Psoas muscle (tissue), 8 donors: Measurements from ENCODE around the gene NT5M. TPM values are rescaled to one million over a fixed set of nuclear protein-coding genes. Genes with fewer than 3 reads are reported as not detected.

Experiments
- ATAC-seq, 4 donors: fragments of 200-7000 bp; cut with Tn5 transposase; one replicate each; pipeline ENCODE4 v1.9.1; 2020; ENCODE audit warnings: moderate library complexity in 3 of 4, mild to moderate bottlenecking in 2 of 4
- DNase-seq, 2 donors: peaks; one replicate each; pipeline ENCODE4 v3.0.0-alpha.2; 2020
- H3K27ac ChIP-seq: fragments of 200-600 bp; one replicate; pipeline ENCODE4 v1.8.0; 2022
- H3K27me3 ChIP-seq, 3 donors: fragments of 200-600 bp in 1 of 3; one replicate each; pipeline versions ENCODE4 v1.6.1 to v1.8.0; 2013 to 2022; ENCODE audit warnings: low read length in 2 of 3, mild to moderate bottlenecking in 2 of 3, moderate library complexity in 1 of 3; ENCODE audit not compliant: insufficient read depth in 3 of 3
- H3K36me3 ChIP-seq, 2 donors: fragments of 200-600 bp in 1 of 2; one replicate each; pipeline versions ENCODE4 v1.6.1 to v1.8.0; 2013 to 2022; ENCODE audit warnings: low read depth in 1 of 2, mild to moderate bottlenecking in 1 of 2, moderate library complexity in 1 of 2; ENCODE audit not compliant: insufficient read depth in 1 of 2
- H3K4me1 ChIP-seq: fragments of 200-600 bp; one replicate; pipeline ENCODE4 v1.8.0; 2022
- H3K4me3 ChIP-seq: fragments of 200-600 bp; one replicate; pipeline ENCODE4 v1.8.0; 2022; ENCODE audit warnings: mild to moderate bottlenecking
- H3K9me3 ChIP-seq: fragments of 200-600 bp; one replicate; pipeline ENCODE4 v1.8.0; 2022
- WGBS, 3 donors: extraction: QIAGEN DNeasy Blood & Tissue Kit; methylation state at CpG; one replicate each; pipeline versions ENCODE4 v1.1.6 to v1.1.7; 2013; 5-methylcytosine and 5-hydroxymethylcytosine counted together
- intact Hi-C, 2 donors: fragments of 100-400 bp; cut with DNase I; formaldehyde crosslinking; loops; one replicate each; pipeline versions ENCODE4 v1.11.0 to v1.14.2; 2022
- polyA plus RNA-seq, 3 donors: library from polyadenylated mRNA; stranded (reverse); fragments of 200-250 nt; gene quantifications; one replicate each; pipeline ENCODE4 v1.2.3, GENCODE V29; 2013
- total RNA-seq, 4 donors: library from RNA; stranded (reverse); fragmentation: NEBNext Ultra II Directional in 2 of 4; extraction: Animal tissue kit (Norgen Biotek cat#: 25700) in 2 of 4; gene quantifications; one replicate each; pipeline versions ENCODE4 v1.2.1 to v1.2.4, GENCODE V29; 2021 to 2023
- TF ChIP-seq, protein P1 (sequence below): fragments of 200-600 bp; IDR thresholded peaks from one replicate; pipeline ENCODE4 v1.8.0; 2022; ENCODE audit warnings: antibody characterized with exemption
- donor health status: healthy with polysubstance abuse.
- donor health status: DM: no; HTN: no; CAD: no; lungs with moderate emphysema.
- donor health status: Bipolar disorder and iron deficiency.
- donor health status: healthy.
- donor health status: DM: yes; HTN: yes; CAD: no.
- donor health status: DM: no; HTN: no; CAD: no.
- donor health status: DM: no; HTN: no; CAD: no.
- donor health status: DM: yes; HTN: yes; CAD: no.

NT5M gene
- total and polyA plus RNA-seq, 7 donors = 6.0 to 11.5 (median 8.0) TPM

DNA sequence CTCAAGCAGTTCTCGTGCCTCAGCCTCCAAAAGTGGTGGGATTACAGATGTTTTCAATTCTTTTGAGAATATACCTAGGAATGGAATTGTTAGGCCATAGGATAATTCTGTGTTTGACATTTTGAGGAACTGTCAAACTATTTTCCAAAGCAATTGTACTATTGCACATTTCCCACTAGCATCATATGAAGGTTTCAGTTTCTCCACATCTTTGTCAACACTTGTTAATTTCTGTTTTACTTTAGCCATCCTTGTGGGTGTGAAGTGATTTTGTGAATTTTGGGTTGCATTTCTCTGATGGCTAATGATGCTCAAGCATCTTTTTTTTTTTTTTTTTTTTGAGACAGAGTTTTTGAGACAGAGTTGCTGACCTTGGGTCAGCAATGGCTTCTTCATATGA is 6.2 kb downstream of the NT5M start:
- DNase-seq (no peak), ATAC-seq (no peak)
- no peaks in the 10 kb centered on the region for H3K4me1 ChIP-seq
- TF ChIP-seq, protein P1, sequence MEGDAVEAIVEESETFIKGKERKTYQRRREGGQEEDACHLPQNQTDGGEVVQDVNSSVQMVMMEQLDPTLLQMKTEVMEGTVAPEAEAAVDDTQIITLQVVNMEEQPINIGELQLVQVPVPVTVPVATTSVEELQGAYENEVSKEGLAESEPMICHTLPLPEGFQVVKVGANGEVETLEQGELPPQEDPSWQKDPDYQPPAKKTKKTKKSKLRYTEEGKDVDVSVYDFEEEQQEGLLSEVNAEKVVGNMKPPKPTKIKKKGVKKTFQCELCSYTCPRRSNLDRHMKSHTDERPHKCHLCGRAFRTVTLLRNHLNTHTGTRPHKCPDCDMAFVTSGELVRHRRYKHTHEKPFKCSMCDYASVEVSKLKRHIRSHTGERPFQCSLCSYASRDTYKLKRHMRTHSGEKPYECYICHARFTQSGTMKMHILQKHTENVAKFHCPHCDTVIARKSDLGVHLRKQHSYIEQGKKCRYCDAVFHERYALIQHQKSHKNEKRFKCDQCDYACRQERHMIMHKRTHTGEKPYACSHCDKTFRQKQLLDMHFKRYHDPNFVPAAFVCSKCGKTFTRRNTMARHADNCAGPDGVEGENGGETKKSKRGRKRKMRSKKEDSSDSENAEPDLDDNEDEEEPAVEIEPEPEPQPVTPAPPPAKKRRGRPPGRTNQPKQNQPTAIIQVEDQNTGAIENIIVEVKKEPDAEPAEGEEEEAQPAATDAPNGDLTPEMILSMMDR = no peak
- WGBS, 3 donors = 89 to 100% (median 95%) methylated on average over 1 of the region's 1 CpG
- no peaks in the 10 kb centered on the region for H3K9me3 ChIP-seq
- peaks cover 0 to 12% of the 10 kb centered on the region in 2 donors for H3K36me3 ChIP-seq
- no peaks in the 10 kb centered on the region for H3K27me3 ChIP-seq
- H3K27ac ChIP-seq = no peak overlapping the region
- H3K4me3 ChIP-seq = no peak overlapping the region
- intact Hi-C loops = no loop called here

GRCh38 chr17:17313350-17313991 is 10.3 kb downstream of the NT5M start:
- Histone ChIP-seq H3K27ac (no peak overlapping the region), H3K4me1 (no peaks in the 10 kb centered on the region), H3K9me3 (no peaks in the 10 kb centered on the region), H3K27me3 (no peaks in the 10 kb centered on the region), H3K36me3 (peaks cover 0 to 15% of the 10 kb centered on the region in 2 donors), H3K4me3 (no peak overlapping the region)
- 69 to 76% (median 69%) methylated on average over 12 of the region's 12 CpGs for WGBS, 3 donors
- DNase-seq (peak in 1 of 2 donors; percentile 64), ATAC-seq (peak; percentile 44 to 74 (median 67))
- TF ChIP-seq, protein P1 = peak; percentile 44
- intact Hi-C loops = loop anchor here in 1 of 2 donors (5.0 kb wide), 1 partner anchor 311 kb away; no protein-coding TSS in a partner anchor

- ATAC-seq = no peak
Observed at GRCh38 chr17:17314501-17315071, 11.4 kb downstream of the NT5M start.

GRCh38 chr17:17315142-17315821 is 12.1 kb downstream of the NT5M start:
- H3K27me3 ChIP-seq = no peaks in the 10 kb centered on the region
- 73 to 87% (median 77%) methylated on average over 4 to 6 of the region's 6 CpGs for WGBS, 3 donors
- H3K4me3 ChIP-seq = no peak overlapping the region
- no peaks in the 10 kb centered on the region for H3K4me1 ChIP-seq
- DNase-seq (no peak), ATAC-seq (no peak)
- intact Hi-C loops = no loop called here
- H3K36me3 ChIP-seq = peaks cover 0 to 5% of the 10 kb centered on the region in 2 donors
- TF ChIP-seq, protein P1 = no peak
- H3K27ac ChIP-seq = no peak overlapping the region
- no peaks in the 10 kb centered on the region for H3K9me3 ChIP-seq

More at GRCh38 chr17:17314501-17315071, 11.4 kb downstream of the NT5M start:
- DNase-seq = no peak
- H3K4me3 ChIP-seq = no peak overlapping the region
- no peaks in the 10 kb centered on the region for H3K9me3 ChIP-seq
- peaks cover 0 to 5% of the 10 kb centered on the region in 2 donors for H3K36me3 ChIP-seq
- H3K4me1 ChIP-seq = no peaks in the 10 kb centered on the region
- H3K27ac ChIP-seq = no peak overlapping the region
- WGBS, 3 donors = 53 to 71% (median 54%) methylated on average over 5 of the region's 5 CpGs
- TF ChIP-seq, protein P1 = no peak
- intact Hi-C loops = loop anchor here in 1 of 2 donors (5.0 kb wide), 1 partner anchor 312 kb away; no protein-coding TSS in a partner anchor
- no peaks in the 10 kb centered on the region for H3K27me3 ChIP-seq
